OCI-LY1 (cell line): ENCODE measurements around the gene MED27.

Experiments used
- EZH2 ChIP-seq: fragments of 200-600 bp; sonication (generic), shearing (Covaris generic); IDR thresholded peaks from 2 replicates; pipeline ENCODE4 v1.8.0; 2017; ENCODE audit warnings: borderline replicate concordance, mixed run types, mild to moderate bottlenecking, antibody characterized with exemption, low read length, moderate library complexity, mixed read lengths
- TF ChIP-seq, protein P1 (sequence below): fragments of 200-600 bp; sonication (generic), shearing (Covaris generic); IDR thresholded peaks from 2 replicates; pipeline ENCODE4 v1.5.1; 2017; ENCODE audit warnings: mild to moderate bottlenecking, antibody characterized with exemption, low read length, moderate library complexity, mixed read lengths

- TF ChIP-seq, protein P1, sequence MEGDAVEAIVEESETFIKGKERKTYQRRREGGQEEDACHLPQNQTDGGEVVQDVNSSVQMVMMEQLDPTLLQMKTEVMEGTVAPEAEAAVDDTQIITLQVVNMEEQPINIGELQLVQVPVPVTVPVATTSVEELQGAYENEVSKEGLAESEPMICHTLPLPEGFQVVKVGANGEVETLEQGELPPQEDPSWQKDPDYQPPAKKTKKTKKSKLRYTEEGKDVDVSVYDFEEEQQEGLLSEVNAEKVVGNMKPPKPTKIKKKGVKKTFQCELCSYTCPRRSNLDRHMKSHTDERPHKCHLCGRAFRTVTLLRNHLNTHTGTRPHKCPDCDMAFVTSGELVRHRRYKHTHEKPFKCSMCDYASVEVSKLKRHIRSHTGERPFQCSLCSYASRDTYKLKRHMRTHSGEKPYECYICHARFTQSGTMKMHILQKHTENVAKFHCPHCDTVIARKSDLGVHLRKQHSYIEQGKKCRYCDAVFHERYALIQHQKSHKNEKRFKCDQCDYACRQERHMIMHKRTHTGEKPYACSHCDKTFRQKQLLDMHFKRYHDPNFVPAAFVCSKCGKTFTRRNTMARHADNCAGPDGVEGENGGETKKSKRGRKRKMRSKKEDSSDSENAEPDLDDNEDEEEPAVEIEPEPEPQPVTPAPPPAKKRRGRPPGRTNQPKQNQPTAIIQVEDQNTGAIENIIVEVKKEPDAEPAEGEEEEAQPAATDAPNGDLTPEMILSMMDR, result no peak
- TF ChIP-seq EZH2, result no peak
These were observed 75.8 kb downstream of the MED27 start for GRCh38 chr9:132003896-132004295.
